PC-9 (cell line): Measurements from ENCODE around the gene NT5DC4.

Experiments
- EZH2 ChIP-seq: fragments of 200-600 bp; sonication (generic); IDR thresholded peaks from 2 replicates; pipeline ENCODE4 v1.8.0; 2017; ENCODE audit warnings: antibody characterized with exemption, low read depth
- TF ChIP-seq, protein P1 (sequence below): fragments of 200-600 bp; sonication (generic); conservative IDR thresholded peaks from 2 replicates; pipeline ENCODE4 v1.6.1; 2017; ENCODE audit warnings: mixed run types, antibody characterized with exemption, mild to moderate bottlenecking, moderate library complexity

DNA sequence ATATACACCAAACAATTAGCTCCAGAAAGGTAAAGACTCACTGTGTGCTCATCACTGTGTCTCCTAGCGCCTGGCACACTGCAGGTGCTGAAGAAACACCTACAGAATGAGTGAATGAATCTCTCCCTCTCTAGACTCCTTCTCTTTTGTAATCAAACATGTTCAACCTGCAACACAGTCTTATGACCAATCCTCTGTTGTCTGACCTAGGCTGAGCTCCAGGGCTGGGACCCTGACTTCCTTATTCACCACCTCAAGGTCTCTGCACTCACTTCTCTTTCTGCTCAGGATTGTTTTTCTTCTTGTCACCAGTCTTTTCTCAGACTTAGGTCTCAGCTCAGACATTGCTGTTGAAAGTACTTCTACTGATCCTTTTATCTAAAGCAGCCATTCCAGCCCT, 33.7 kb downstream of the NT5DC4 start:
- TF ChIP-seq, protein P1, sequence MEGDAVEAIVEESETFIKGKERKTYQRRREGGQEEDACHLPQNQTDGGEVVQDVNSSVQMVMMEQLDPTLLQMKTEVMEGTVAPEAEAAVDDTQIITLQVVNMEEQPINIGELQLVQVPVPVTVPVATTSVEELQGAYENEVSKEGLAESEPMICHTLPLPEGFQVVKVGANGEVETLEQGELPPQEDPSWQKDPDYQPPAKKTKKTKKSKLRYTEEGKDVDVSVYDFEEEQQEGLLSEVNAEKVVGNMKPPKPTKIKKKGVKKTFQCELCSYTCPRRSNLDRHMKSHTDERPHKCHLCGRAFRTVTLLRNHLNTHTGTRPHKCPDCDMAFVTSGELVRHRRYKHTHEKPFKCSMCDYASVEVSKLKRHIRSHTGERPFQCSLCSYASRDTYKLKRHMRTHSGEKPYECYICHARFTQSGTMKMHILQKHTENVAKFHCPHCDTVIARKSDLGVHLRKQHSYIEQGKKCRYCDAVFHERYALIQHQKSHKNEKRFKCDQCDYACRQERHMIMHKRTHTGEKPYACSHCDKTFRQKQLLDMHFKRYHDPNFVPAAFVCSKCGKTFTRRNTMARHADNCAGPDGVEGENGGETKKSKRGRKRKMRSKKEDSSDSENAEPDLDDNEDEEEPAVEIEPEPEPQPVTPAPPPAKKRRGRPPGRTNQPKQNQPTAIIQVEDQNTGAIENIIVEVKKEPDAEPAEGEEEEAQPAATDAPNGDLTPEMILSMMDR = no peak
- no peak for TF ChIP-seq EZH2
